WTC11 (cell line): Measurements from ENCODE around the gene KRTAP10-2.

Source experiments
- CBFB ChIP-seq: sonication (generic); formaldehyde crosslinking; IDR thresholded peaks from 2 replicates; pipeline ENCODE4 v1.8.1; 2022; ENCODE audit warnings: mild to moderate bottlenecking, low read depth, missing genetic modification reagents
- JUN ChIP-seq: sonication (generic); formaldehyde crosslinking; IDR thresholded peaks from 2 replicates; pipeline ENCODE4 v1.8.0; 2023; ENCODE audit warnings: mild to moderate bottlenecking, missing genetic modification reagents
- TF ChIP-seq, protein P1 (sequence below): fragments of 200-600 bp; IDR thresholded peaks from 2 replicates; pipeline ENCODE4 v1.8.0; 2022; ENCODE audit warnings: antibody characterized with exemption
- TF ChIP-seq, protein P2 (sequence below): sonication (generic); formaldehyde crosslinking; conservative IDR thresholded peaks from 2 replicates; pipeline ENCODE4 v1.8.1; 2022; ENCODE audit warnings: mild to moderate bottlenecking, missing genetic modification reagents
- TF ChIP-seq, protein P3 (sequence below): sonication (generic); formaldehyde crosslinking; IDR thresholded peaks from 2 replicates; pipeline ENCODE4 v1.8.1; 2022; ENCODE audit warnings: low read depth, missing genetic modification reagents, borderline replicate concordance

DNA sequence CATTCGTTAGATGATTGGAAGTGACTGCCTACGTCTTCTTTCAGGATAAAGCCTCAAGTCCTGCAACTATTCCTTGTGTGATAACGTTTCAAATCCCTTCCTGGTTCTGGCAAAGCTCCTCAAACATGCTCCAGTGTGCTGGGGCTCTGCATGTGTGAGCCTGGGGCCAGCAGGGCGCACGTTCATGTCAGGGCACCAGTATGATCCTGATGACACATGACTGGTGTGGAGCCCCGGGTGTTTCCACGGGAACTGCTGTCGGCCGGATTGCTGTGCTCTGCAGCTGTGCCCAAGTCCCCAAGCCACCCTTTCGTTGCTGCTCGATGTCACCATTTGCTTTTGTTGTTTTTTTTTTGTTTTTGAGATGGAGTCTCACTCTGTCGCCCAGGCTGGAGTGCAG lies 32.6 kb downstream of the KRTAP10-2 start:
- TF ChIP-seq CBFB (CRISPR knock-in tag): no peak
- TF ChIP-seq, protein P1, sequence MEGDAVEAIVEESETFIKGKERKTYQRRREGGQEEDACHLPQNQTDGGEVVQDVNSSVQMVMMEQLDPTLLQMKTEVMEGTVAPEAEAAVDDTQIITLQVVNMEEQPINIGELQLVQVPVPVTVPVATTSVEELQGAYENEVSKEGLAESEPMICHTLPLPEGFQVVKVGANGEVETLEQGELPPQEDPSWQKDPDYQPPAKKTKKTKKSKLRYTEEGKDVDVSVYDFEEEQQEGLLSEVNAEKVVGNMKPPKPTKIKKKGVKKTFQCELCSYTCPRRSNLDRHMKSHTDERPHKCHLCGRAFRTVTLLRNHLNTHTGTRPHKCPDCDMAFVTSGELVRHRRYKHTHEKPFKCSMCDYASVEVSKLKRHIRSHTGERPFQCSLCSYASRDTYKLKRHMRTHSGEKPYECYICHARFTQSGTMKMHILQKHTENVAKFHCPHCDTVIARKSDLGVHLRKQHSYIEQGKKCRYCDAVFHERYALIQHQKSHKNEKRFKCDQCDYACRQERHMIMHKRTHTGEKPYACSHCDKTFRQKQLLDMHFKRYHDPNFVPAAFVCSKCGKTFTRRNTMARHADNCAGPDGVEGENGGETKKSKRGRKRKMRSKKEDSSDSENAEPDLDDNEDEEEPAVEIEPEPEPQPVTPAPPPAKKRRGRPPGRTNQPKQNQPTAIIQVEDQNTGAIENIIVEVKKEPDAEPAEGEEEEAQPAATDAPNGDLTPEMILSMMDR: no peak
- TF ChIP-seq, protein P2, sequence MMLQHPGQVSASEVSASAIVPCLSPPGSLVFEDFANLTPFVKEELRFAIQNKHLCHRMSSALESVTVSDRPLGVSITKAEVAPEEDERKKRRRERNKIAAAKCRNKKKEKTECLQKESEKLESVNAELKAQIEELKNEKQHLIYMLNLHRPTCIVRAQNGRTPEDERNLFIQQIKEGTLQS (CRISPR knock-in tag): no peak
- no peak for TF ChIP-seq JUN
- TF ChIP-seq, protein P3, sequence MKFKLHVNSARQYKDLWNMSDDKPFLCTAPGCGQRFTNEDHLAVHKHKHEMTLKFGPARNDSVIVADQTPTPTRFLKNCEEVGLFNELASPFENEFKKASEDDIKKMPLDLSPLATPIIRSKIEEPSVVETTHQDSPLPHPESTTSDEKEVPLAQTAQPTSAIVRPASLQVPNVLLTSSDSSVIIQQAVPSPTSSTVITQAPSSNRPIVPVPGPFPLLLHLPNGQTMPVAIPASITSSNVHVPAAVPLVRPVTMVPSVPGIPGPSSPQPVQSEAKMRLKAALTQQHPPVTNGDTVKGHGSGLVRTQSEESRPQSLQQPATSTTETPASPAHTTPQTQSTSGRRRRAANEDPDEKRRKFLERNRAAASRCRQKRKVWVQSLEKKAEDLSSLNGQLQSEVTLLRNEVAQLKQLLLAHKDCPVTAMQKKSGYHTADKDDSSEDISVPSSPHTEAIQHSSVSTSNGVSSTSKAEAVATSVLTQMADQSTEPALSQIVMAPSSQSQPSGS (CRISPR knock-in tag): no peak
